GM12878 (cell line): Measurements from ENCODE around the gene SLC9A3. TPM values are rescaled to one million over a fixed set of nuclear protein-coding genes. Genes with fewer than 3 reads are reported as not detected.

ENCODE experiments used
- ATAC-seq: fragments of 200-7000 bp; cut with Tn5 transposase; 3 replicates; pipeline ENCODE4 v1.9.1; 2020; ENCODE audit warnings: mild to moderate bottlenecking, moderate library complexity
- BruUV-seq: library from RNA; stranded (reverse); fragments of 400-500 nt; replicated peaks from 2 replicates; lab custom pipeline; 2021; lab: Mats Ljungman, UMichigan
- CTCF ChIA-PET: fragments of 300-600 bp; sonication (Branson Sonifier 250); formaldehyde crosslinking; extraction: SDS; loops from one replicate; lab custom pipeline; 2021; ENCODE audit warnings: inconsistent platforms; lab: Yijun Ruan, JAX
- POLR2A ChIA-PET: fragments of 350-600 bp; formaldehyde crosslinking; extraction: SDS; loops from one replicate; lab custom pipeline; 2021; ENCODE audit warnings: inconsistent platforms; lab: Charles Lee
- RAD21 ChIA-PET: fragments of 300-600 bp; sonication (Branson Sonifier 250); formaldehyde crosslinking; loops from one replicate; lab custom pipeline; 2023; ENCODE audit warnings: antibody characterized with exemption; ENCODE audit not compliant: unreplicated experiment; lab: Charles Lee
- SMC1A ChIA-PET: fragments of 300-600 bp; sonication (Branson Sonifier 250); formaldehyde crosslinking; loops from one replicate; lab custom pipeline; 2023; ENCODE audit not compliant: unreplicated experiment, uncharacterized antibody; lab: Charles Lee
- DNase-seq: peaks from one replicate; pipeline ENCODE4 v3.0.0-alpha.2; 2011; ENCODE audit warnings: low read depth, low spot score
- FAIRE-seq: peaks from 3 replicates; lab custom pipeline; 2011; peaks lifted over from hg19 to GRCh38; lab: Jason Lieb, UNC
- H2AFZ ChIP-seq: 2 replicates; pipeline ENCODE4 v1.6.0; 2011; ENCODE audit warnings: low read depth, low read length, control low read depth; ENCODE audit not compliant: control insufficient read depth
- H3K27ac ChIP-seq: 2 replicates; pipeline ENCODE4 v1.5.1; 2011; ENCODE audit warnings: control low read depth; ENCODE audit not compliant: control insufficient read depth, insufficient read depth
- H3K27me3 ChIP-seq, 2 experiments: replicated peaks in 1 of 2; 2 replicates each; pipeline versions ENCODE4 v1.6.0 to v1.6.1; 2011; ENCODE audit warnings: low read length in 1 of 2; ENCODE audit not compliant: control insufficient read depth in 2 of 2, insufficient read depth in 2 of 2
- H3K36me3 ChIP-seq, 2 experiments: 2 replicates each; pipeline ENCODE4 v1.5.1; 2011; ENCODE audit warnings: low read length in 1 of 2; ENCODE audit not compliant: control insufficient read depth in 2 of 2, insufficient read depth in 2 of 2
- H3K4me1 ChIP-seq: 2 replicates; pipeline ENCODE4 v1.6.1; 2011; ENCODE audit warnings: mild to moderate bottlenecking, low read length, moderate library complexity, mixed read lengths; ENCODE audit not compliant: control insufficient read depth, insufficient read depth
- H3K4me2 ChIP-seq: 2 replicates; pipeline ENCODE4 v1.6.0; 2011; ENCODE audit warnings: control low read depth; ENCODE audit not compliant: control insufficient read depth, insufficient read depth
- H3K4me3 ChIP-seq: fragments of 200-600 bp; sonication (generic); 2 replicates; pipeline ENCODE4 v1.5.1; 2016
- H3K79me2 ChIP-seq: 2 replicates; pipeline ENCODE4 v1.6.0; 2011; ENCODE audit warnings: low read length; ENCODE audit not compliant: control insufficient read depth, insufficient read depth
- H3K9ac ChIP-seq: 2 replicates; pipeline ENCODE4 v1.8.0; 2011; ENCODE audit warnings: low read length, control low read depth, mixed read lengths; ENCODE audit not compliant: control insufficient read depth, insufficient read depth
- H3K9me3 ChIP-seq: replicated peaks from 3 replicates; pipeline ENCODE4 v1.5.1; 2011; ENCODE audit warnings: mild to moderate bottlenecking, low read length; ENCODE audit not compliant: control insufficient read depth, insufficient read depth
- H4K20me1 ChIP-seq: 2 replicates; pipeline ENCODE4 v1.6.0; 2011; ENCODE audit not compliant: control insufficient read depth, insufficient read depth
- BMI1 ChIP-seq: fragments of 450-650 bp; IDR thresholded peaks from 2 replicates; pipeline ENCODE4 v1.6.1; 2016; ENCODE audit warnings: mild to moderate bottlenecking, moderate library complexity, borderline replicate concordance
- FOXK2 ChIP-seq: fragments of 450-650 bp; IDR thresholded peaks from 2 replicates; pipeline ENCODE4 v1.6.1; 2017; ENCODE audit warnings: mild to moderate bottlenecking, moderate library complexity
- HCFC1 ChIP-seq: fragments of 150-350 bp; IDR thresholded peaks from 2 replicates; pipeline ENCODE4 v1.6.1; 2014; ENCODE audit warnings: low read length
- NFYB ChIP-seq: IDR thresholded peaks from 2 replicates; pipeline ENCODE4 v1.6.1; 2011; ENCODE audit warnings: low read depth, mild to moderate bottlenecking, low read length, improper control_type of control experiment, moderate library complexity; ENCODE audit not compliant: insufficient read depth
- NR2C1 ChIP-seq: fragments of 450-650 bp; IDR thresholded peaks from 2 replicates; pipeline ENCODE4 v1.6.1; 2017; ENCODE audit warnings: antibody characterized with exemption, mild to moderate bottlenecking, moderate library complexity
- NR2C2 ChIP-seq: IDR thresholded peaks from 2 replicates; pipeline ENCODE4 v1.6.1; 2011; ENCODE audit warnings: borderline replicate concordance, low read depth; ENCODE audit not compliant: control insufficient read depth, insufficient read length
- POLR2A ChIP-seq: IDR thresholded peaks from 2 replicates; pipeline ENCODE4 v1.6.1; 2011; ENCODE audit warnings: low read depth, mild to moderate bottlenecking, low read length
- RAD21 ChIP-seq: IDR thresholded peaks from 2 replicates; pipeline ENCODE4 v1.6.1; 2011; ENCODE audit warnings: mild to moderate bottlenecking, low read depth, low read length, moderate library complexity; ENCODE audit not compliant: insufficient read depth
- RCOR1 ChIP-seq: conservative IDR thresholded peaks from 2 replicates; pipeline ENCODE4 v1.6.1; 2012; ENCODE audit warnings: low read depth, low read length, improper control_type of control experiment
- SMARCA5 ChIP-seq: fragments of 450-650 bp; IDR thresholded peaks from 2 replicates; pipeline ENCODE4 v1.6.1; 2017; ENCODE audit warnings: mild to moderate bottlenecking
- SP1 ChIP-seq: IDR thresholded peaks from one replicate; pipeline ENCODE4 v1.6.1; 2011; ENCODE audit warnings: low read depth, low read length
- WGBS: methylation state at CpG from one replicate; pipeline ENCODE4 v1.1.6; 2016; ENCODE audit warnings: low lambda C conversion rate; ENCODE audit not compliant: insufficient replicate concordance, insufficient coverage; ENCODE audit errors: missing lambda C conversion rate; 5-methylcytosine and 5-hydroxymethylcytosine counted together
- in situ Hi-C: fragments of 300-500 bp; cut with MboI; formaldehyde crosslinking; loops from 9 replicates; pipeline ENCODE4 v1.14.3; 2018; ENCODE audit warnings: mixed read lengths
- intact Hi-C: fragments of 100-400 bp; cut with micrococcal nuclease; formaldehyde crosslinking; loops from one replicate; pipeline ENCODE4 v1.14.2; 2022; ENCODE audit not compliant: unreplicated experiment
- polyA plus RNA-seq, 11 experiments: library from polyadenylated mRNA; depleted of rRNA in 4 of 11; unstranded in 6 of 11; stranded (reverse) in 5 of 11; fragments of >200 nt; fragmentation: Nextera tagmentation in 4 of 11; fragmentation: Illumina TruSeq in 1 of 11; extraction: Ambion mirVana in 4 of 11; extraction: Trizol in 1 of 11; gene quantifications; 1 replicate in 1 of 11; 2 replicates in 10 of 11; pipeline versions ENCODE4 v1.2.1 to v1.2.3, GENCODE V29; 2011 to 2016; ENCODE audit warnings: inconsistent platforms in 2 of 11, missing spikeins in 2 of 11, low read depth in 1 of 11
- total RNA-seq, 4 experiments: library from RNA; depleted of rRNA in 3 of 4; stranded (reverse); fragments of >200 nt in 3 of 4; fragmentation: Illumina TruSeq in 1 of 4; extraction: Trizol in 1 of 4; gene quantifications; 2 replicates each; pipeline versions ENCODE4 v1.2.1 to v1.2.3, GENCODE V29; 2013 to 2021
- TF ChIP-seq, protein P1 (sequence below): fragments of 450-650 bp; formaldehyde crosslinking; IDR thresholded peaks from 2 replicates; pipeline ENCODE4 v1.5.0; 2022; ENCODE audit warnings: mild to moderate bottlenecking, missing genetic modification characterization
- TF ChIP-seq, protein P2 (sequence below), 3 experiments: IDR thresholded peaks in 2 of 3; conservative IDR thresholded peaks in 1 of 3; 2 replicates each; pipeline ENCODE4 v1.5.1; 2011; ENCODE audit warnings: low read depth in 3 of 3, low read length in 3 of 3, mild to moderate bottlenecking in 3 of 3, control low read depth in 2 of 3, moderate library complexity in 2 of 3, inconsistent platforms in 1 of 3, mixed read lengths in 1 of 3; ENCODE audit not compliant: control insufficient read depth in 2 of 3, insufficient read depth in 1 of 3; ENCODE audit errors: extremely low read depth in 1 of 3
- TF ChIP-seq, protein P3 (sequence below): fragments of 450-650 bp; IDR thresholded peaks from 2 replicates; pipeline ENCODE4 v1.6.1; 2017; ENCODE audit warnings: antibody characterized with exemption, mild to moderate bottlenecking, moderate library complexity

The SLC9A3 gene
- total and polyA plus RNA-seq, 10 of the 15 experiments (the other 5 are each of a cell fraction or from before 2014, with no cell fraction given), result 0.04 to 5.2 (median 2.3) TPM; not detected in 1

DNA sequence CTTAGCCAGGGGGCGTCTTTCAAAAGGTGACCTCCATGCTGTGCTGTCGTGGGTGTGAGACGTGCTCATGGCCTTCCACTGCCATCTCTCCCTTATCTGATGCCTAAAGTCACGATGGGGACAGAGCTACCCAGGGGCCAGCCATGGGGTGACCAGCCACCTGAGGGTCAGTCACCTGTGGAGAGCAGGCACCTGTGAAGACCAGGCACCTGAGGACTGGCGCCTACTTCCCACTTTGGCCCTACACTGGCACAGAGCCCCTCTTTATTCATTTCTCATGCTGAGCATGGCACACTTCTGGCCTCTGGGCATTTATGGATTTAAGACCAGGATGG is 87.6 kb downstream of the SLC9A3 start (continued):
- TF ChIP-seq, protein P1, sequence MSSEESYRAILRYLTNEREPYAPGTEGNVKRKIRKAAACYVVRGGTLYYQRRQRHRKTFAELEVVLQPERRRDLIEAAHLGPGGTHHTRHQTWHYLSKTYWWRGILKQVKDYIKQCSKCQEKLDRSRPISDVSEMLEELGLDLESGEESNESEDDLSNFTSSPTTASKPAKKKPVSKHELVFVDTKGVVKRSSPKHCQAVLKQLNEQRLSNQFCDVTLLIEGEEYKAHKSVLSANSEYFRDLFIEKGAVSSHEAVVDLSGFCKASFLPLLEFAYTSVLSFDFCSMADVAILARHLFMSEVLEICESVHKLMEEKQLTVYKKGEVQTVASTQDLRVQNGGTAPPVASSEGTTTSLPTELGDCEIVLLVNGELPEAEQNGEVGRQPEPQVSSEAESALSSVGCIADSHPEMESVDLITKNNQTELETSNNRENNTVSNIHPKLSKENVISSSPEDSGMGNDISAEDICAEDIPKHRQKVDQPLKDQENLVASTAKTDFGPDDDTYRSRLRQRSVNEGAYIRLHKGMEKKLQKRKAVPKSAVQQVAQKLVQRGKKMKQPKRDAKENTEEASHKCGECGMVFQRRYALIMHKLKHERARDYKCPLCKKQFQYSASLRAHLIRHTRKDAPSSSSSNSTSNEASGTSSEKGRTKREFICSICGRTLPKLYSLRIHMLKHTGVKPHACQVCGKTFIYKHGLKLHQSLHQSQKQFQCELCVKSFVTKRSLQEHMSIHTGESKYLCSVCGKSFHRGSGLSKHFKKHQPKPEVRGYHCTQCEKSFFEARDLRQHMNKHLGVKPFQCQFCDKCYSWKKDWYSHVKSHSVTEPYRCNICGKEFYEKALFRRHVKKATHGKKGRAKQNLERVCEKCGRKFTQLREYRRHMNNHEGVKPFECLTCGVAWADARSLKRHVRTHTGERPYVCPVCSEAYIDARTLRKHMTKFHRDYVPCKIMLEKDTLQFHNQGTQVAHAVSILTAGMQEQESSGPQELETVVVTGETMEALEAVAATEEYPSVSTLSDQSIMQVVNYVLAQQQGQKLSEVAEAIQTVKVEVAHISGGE (CRISPR knock-in tag), result no peak
- no peak for TF ChIP-seq RCOR1
- no peak for TF ChIP-seq SP1
- TF ChIP-seq, all 136 proteins: peak for 0

DNA sequence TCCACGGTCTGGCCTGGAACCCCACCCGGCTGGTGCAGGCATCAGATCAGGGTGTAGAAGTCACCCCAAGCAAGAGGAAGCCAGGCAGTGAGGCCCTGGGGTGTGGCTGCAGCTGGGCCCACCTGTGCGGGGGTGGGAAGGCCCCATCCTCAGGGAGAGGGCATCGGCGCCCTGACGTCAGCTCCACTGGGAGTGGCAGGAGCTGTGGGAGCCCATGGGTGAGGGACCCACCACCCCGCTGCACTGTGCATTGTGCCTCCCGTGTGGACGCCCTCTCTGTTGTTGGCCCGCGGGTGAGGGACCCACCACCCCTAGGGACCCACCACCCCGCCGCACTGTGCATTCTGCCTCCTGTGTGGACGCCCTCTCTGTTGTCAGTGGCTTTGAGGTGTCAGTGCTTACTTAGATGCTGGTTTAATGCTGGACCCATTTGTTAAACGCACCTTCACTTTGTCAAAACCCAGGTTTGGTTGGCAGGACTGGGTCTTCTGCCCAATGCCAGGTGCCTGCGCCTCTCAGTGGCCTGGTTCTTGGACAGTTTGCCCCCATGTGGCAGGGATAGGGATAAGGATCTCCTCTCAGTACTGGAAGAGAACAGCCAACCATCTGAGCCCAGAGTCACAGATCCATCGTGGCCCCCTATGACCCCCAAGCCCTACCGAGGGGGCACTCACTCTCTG is 88.1 kb downstream of the SLC9A3 start:
- ChIA-PET POLR2A (interaction anchor here (0.6 kb wide), 1 partner anchor 115 kb away, joined by 3 read pairs; no protein-coding TSS in a partner anchor), RAD21 (interaction anchor here (2.0 to 2.2 kb wide), 2 partner anchors 119 kb away, joined by 9 to 12 read pairs; no protein-coding TSS in a partner anchor), SMC1A (interaction anchor here (1.0 kb wide), 1 partner anchor 11 kb away, joined by 3 read pairs; no protein-coding TSS in a partner anchor), CTCF (interaction anchor here (0.8 to 2.1 kb wide), 2 partner anchors 115 to 118 kb away, joined by 3 to 13 read pairs; partner anchors contain the start of gene AHRR)
- intact Hi-C loops, result no loop called here
- no peak overlapping the region for H3K27ac ChIP-seq
- DNase-seq, result no peak
- no peak overlapping the region for H2AFZ ChIP-seq
- no peak overlapping the region for H3K4me3 ChIP-seq
- H3K4me2 ChIP-seq, result no peak overlapping the region
- no peak overlapping the region for H3K9ac ChIP-seq
- H3K27me3 ChIP-seq, result no peaks in the 10 kb centered on the region
- H4K20me1 ChIP-seq, result no peaks in the 10 kb centered on the region
- BruUV-seq, result no TSS peak
- H3K36me3 ChIP-seq, result peaks cover 3 to 16% of the 10 kb centered on the region in 2 experiments; a peak in 3 of 4 replicates
- H3K4me1 ChIP-seq, result peaks cover 14% of the 10 kb centered on the region
- ATAC-seq, result peak; percentile 49
- no peaks in the 10 kb centered on the region for H3K9me3 ChIP-seq
- 83% methylated on average over 16 of the region's 18 CpGs for WGBS
- H3K79me2 ChIP-seq, result no peaks in the 10 kb centered on the region
- FAIRE-seq, result no peak
- in situ Hi-C loops, result loop anchor here (5.0 kb wide), 1 partner anchor 119 kb away; no protein-coding TSS in a partner anchor
- TF ChIP-seq FOXK2, result no peak
- no peak for TF ChIP-seq HCFC1
- TF ChIP-seq, protein P2, sequence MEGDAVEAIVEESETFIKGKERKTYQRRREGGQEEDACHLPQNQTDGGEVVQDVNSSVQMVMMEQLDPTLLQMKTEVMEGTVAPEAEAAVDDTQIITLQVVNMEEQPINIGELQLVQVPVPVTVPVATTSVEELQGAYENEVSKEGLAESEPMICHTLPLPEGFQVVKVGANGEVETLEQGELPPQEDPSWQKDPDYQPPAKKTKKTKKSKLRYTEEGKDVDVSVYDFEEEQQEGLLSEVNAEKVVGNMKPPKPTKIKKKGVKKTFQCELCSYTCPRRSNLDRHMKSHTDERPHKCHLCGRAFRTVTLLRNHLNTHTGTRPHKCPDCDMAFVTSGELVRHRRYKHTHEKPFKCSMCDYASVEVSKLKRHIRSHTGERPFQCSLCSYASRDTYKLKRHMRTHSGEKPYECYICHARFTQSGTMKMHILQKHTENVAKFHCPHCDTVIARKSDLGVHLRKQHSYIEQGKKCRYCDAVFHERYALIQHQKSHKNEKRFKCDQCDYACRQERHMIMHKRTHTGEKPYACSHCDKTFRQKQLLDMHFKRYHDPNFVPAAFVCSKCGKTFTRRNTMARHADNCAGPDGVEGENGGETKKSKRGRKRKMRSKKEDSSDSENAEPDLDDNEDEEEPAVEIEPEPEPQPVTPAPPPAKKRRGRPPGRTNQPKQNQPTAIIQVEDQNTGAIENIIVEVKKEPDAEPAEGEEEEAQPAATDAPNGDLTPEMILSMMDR (IDR thresholded peaks at IDR 0.05 in 2 of 3, conservative IDR thresholded peaks at IDR 0.05 in 1 of 3; ENCODE audit: control insufficient read depth in 2 of 3, extremely low read depth in 1 of 3, insufficient read depth in 1 of 3, low read depth in 3 of 3, low read length in 3 of 3), result peak in 2 of 3 experiments; percentile 20 to 21; a peak in 2 of 6 replicates
- TF ChIP-seq, protein P3, sequence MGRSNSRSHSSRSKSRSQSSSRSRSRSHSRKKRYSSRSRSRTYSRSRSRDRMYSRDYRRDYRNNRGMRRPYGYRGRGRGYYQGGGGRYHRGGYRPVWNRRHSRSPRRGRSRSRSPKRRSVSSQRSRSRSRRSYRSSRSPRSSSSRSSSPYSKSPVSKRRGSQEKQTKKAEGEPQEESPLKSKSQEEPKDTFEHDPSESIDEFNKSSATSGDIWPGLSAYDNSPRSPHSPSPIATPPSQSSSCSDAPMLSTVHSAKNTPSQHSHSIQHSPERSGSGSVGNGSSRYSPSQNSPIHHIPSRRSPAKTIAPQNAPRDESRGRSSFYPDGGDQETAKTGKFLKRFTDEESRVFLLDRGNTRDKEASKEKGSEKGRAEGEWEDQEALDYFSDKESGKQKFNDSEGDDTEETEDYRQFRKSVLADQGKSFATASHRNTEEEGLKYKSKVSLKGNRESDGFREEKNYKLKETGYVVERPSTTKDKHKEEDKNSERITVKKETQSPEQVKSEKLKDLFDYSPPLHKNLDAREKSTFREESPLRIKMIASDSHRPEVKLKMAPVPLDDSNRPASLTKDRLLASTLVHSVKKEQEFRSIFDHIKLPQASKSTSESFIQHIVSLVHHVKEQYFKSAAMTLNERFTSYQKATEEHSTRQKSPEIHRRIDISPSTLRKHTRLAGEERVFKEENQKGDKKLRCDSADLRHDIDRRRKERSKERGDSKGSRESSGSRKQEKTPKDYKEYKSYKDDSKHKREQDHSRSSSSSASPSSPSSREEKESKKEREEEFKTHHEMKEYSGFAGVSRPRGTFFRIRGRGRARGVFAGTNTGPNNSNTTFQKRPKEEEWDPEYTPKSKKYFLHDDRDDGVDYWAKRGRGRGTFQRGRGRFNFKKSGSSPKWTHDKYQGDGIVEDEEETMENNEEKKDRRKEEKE, result no peak
- TF ChIP-seq BMI1, result no peak
- TF ChIP-seq SMARCA5, result no peak
- peak; percentile 53 for TF ChIP-seq POLR2A
- no peak for TF ChIP-seq NFYB
- TF ChIP-seq RAD21, result peak; percentile 39
- TF ChIP-seq NR2C1, result no peak
- TF ChIP-seq NR2C2, result no peak
